GM12872 (cell line): ENCODE results near the gene GALNT12.

ENCODE experiments used
- CTCF ChIP-seq: IDR thresholded peaks from 3 replicates; pipeline ENCODE4 v1.5.1; 2011; ENCODE audit warnings: low read depth, mild to moderate bottlenecking, low read length, moderate library complexity; ENCODE audit not compliant: insufficient read depth

Gene GALNT12

GRCh38 chr9:98784831-98785806, 22.4 kb upstream of the GALNT12 start:
- TF ChIP-seq CTCF, result no peak

- TF ChIP-seq CTCF, result no peak
These were observed 20.5 kb upstream of the GALNT12 start for GRCh38 chr9:98786750-98787510.

GRCh38 chr9:98787766-98788335, 19.6 kb upstream of the GALNT12 start:
- TF ChIP-seq CTCF, result no peak

GRCh38 chr9:98789483-98790133, 17.9 kb upstream of the GALNT12 start:
- TF ChIP-seq CTCF, result no peak

GRCh38 chr9:98790134-98790841, 17.2 kb upstream of the GALNT12 start:
- no peak for TF ChIP-seq CTCF

- TF ChIP-seq CTCF, result peak; percentile 96
These were observed 16.4 kb upstream of the GALNT12 start for GRCh38 chr9:98790842-98791607.
